Smooth muscle cell (in vitro differentiated cells): ENCODE data around the gene ABCC9. TPM values are rescaled to one million over a fixed set of nuclear protein-coding genes. Genes with fewer than 3 reads are reported as not detected.
A peak's percentile ranks its signal among the peaks of the same experiment; 100 is the strongest.

ENCODE experiments used
- DNase-seq: peaks from one replicate; lab custom pipeline; 2025; ENCODE audit not compliant: unreplicated experiment; lab: John Stamatoyannopoulos, UW
- H2AFZ ChIP-seq: fragments of 200-600 bp; sonication (generic); 2 replicates; pipeline ENCODE4 v1.6.0; 2016; ENCODE audit warnings: antibody characterized with exemption, low read depth, mild to moderate bottlenecking
- H3F3A ChIP-seq: fragments of 200-600 bp; sonication (generic); 2 replicates; pipeline ENCODE4 v1.6.0; 2017; ENCODE audit warnings: antibody characterized with exemption, low read depth
- H3K27ac ChIP-seq: fragments of 200-600 bp; sonication (generic); 2 replicates; pipeline ENCODE4 v1.5.1; 2016; ENCODE audit warnings: low read depth, mild to moderate bottlenecking
- H3K27me3 ChIP-seq: fragments of 200-600 bp; sonication (generic); 2 replicates; pipeline ENCODE4 v1.6.1; 2016; ENCODE audit warnings: low read depth, mild to moderate bottlenecking
- H3K36me3 ChIP-seq: fragments of 200-600 bp; sonication (generic); 2 replicates; pipeline ENCODE4 v1.5.1; 2016; ENCODE audit warnings: low read depth
- H3K4me1 ChIP-seq: fragments of 200-600 bp; sonication (generic); 2 replicates; pipeline ENCODE4 v1.5.1; 2016; ENCODE audit warnings: low read depth
- H3K4me2 ChIP-seq: fragments of 200-600 bp; sonication (generic); 2 replicates; pipeline ENCODE4 v1.6.0; 2016; ENCODE audit warnings: mild to moderate bottlenecking
- H3K4me3 ChIP-seq: fragments of 200-600 bp; sonication (generic); 2 replicates; pipeline ENCODE4 v1.5.1; 2016; ENCODE audit warnings: mild to moderate bottlenecking
- H3K79me2 ChIP-seq: fragments of 200-600 bp; sonication (generic); 2 replicates; pipeline ENCODE4 v1.6.0; 2016; ENCODE audit warnings: low read depth, mild to moderate bottlenecking
- H3K9ac ChIP-seq: fragments of 200-600 bp; sonication (generic); 2 replicates; pipeline ENCODE4 v1.6.0; 2016; ENCODE audit warnings: low read depth
- H3K9me3 ChIP-seq: fragments of 200-600 bp; sonication (generic); replicated peaks from 2 replicates; pipeline ENCODE4 v1.5.1; 2016; ENCODE audit warnings: low read depth
- H4K20me1 ChIP-seq: fragments of 200-600 bp; sonication (generic); 2 replicates; pipeline ENCODE4 v1.6.0; 2016; ENCODE audit warnings: low read depth
- CTCF ChIP-seq: fragments of 200-600 bp; sonication (generic); IDR thresholded peaks from 2 replicates; pipeline ENCODE4 v1.5.1; 2017; ENCODE audit warnings: borderline replicate concordance, mild to moderate bottlenecking, antibody characterized with exemption; ENCODE audit not compliant: insufficient read depth, poor library complexity, severe bottlenecking
- WGBS: methylation state at CpG from one replicate; pipeline ENCODE4 v1.1.7; 2016; ENCODE audit warnings: low lambda C conversion rate; 5-methylcytosine and 5-hydroxymethylcytosine counted together
- polyA plus RNA-seq: library from polyadenylated mRNA; unstranded; fragments of >200 nt; fragmentation: Nextera tagmentation; extraction: Ambion mirVana; gene quantifications from 2 replicates; pipeline ENCODE4 v1.2.1, GENCODE V29; 2016
- total RNA-seq: library from RNA; depleted of rRNA; stranded (reverse); fragments of >200 nt; gene quantifications from 2 replicates; pipeline ENCODE4 v1.2.3, GENCODE V29; 2014

ABCC9 gene
- total and polyA plus RNA-seq, 2 experiments from 2014 or later: 0.22 TPM; not detected in 1

DNA sequence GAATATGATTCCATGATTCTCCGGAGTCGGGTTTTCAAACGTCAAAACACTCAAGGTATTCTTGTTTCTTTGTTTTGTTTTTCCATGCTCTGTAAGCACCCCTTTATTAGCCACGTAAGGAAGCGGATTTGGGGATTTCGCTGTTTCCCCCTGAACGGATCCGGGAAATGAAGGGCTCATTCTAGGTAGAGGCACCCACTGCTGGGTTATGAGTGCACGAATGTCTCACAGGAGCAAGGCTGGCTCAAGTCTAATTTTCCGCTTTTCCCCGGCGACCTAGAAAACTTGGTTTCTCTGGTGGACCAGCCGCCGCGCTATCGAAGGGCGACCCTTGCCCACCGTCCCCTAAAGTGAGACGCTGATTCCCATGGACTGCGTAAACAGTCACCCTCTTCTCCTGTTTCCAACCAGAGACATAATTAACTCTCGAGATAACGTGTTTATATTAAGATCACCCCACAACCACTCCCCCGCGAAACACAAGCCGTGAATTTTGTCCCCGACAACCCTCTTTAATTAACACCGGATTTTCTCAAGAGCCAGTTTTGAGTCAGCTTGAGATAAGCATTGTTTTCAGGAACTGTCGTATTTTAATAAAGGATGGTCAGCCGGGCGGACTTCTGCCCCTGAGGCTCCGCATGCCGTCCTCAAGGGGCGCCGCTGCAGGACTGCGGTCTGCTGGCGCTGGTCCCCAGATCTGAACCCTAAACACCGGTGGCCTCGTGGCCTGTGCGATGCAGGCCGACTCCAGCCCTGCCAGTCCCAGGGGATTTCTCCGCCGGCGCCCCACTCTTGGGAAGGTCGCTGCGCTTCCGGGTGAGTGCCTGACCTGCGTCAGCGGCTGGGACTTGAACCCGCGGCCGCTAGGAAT, 515 bp upstream of the ABCC9 start:
- Histone ChIP-seq H3K4me3 (peak overlapping the region; percentile 55), H3F3A (no peaks in the 10 kb centered on the region), H3K79me2 (no peaks in the 10 kb centered on the region), H3K9ac (no peak overlapping the region), H3K27me3 (peaks cover 58% of the 10 kb centered on the region), H3K4me2 (peak overlapping the region; percentile 86), H3K9me3 (no peaks in the 10 kb centered on the region), H3K4me1 (peaks cover 6% of the 10 kb centered on the region), H3K27ac (no peak overlapping the region), H4K20me1 (no peaks in the 10 kb centered on the region), H3K36me3 (no peaks in the 10 kb centered on the region), H2AFZ (peak overlapping the region; percentile 78)
- no peak for DNase-seq
- 3% methylated on average over 51 of the region's 51 CpGs for WGBS
- TF ChIP-seq CTCF: peak; percentile 39

DNA sequence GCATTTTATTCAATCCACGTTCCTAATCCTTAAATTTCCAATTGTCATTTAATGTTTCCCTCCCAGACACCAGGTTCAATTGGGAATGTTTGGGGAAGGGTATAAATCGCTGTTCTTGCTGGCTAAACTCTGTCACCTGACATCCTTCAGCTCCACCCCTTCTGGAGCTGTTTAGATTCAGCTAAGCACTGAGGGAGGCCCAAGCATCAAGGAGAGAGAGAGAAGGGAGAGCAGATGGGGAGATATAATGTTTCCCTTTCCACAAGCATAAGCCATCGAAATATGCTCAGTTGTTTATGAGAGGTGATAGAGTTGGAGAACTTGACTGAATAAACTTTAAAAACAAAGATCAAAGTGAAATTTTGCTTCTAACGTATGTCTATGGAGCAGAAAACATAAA, 1.8 kb downstream of the ABCC9 start:
- WGBS: 80% methylated on average over 4 of the region's 4 CpGs

DNA sequence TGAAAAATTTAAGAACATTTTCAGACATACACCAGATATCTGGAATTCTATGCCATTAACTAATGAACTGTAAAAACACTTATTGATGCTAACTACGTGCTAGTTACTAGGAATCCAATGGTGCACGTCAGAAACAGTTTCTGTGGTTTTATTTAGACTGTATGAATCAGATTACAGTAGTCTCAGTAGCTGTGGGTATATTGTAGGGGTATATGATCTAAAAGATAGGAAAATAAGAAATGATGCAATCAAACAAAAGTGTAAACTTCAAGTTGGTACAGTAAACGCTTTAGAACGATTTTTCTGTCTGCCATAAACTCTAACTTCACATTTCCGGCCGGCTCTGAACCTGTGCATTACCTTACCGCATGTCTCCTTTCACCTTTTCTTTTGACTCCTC, 2.3 kb downstream of the ABCC9 start:
- H3K9me3 ChIP-seq: no peaks in the 10 kb centered on the region
- no peak for DNase-seq
- H3K27me3 ChIP-seq: peaks cover 58% of the 10 kb centered on the region
- H3K9ac ChIP-seq: no peak overlapping the region
- H3K79me2 ChIP-seq: no peaks in the 10 kb centered on the region
- no peak for TF ChIP-seq CTCF
- H3K36me3 ChIP-seq: no peaks in the 10 kb centered on the region
- no peaks in the 10 kb centered on the region for H3F3A ChIP-seq
- peaks cover 6% of the 10 kb centered on the region for H3K4me1 ChIP-seq
- H3K27ac ChIP-seq: no peak overlapping the region
- H3K4me2 ChIP-seq: no peak overlapping the region
- no peak overlapping the region for H3K4me3 ChIP-seq
- 91% methylated on average over 7 of the region's 7 CpGs for WGBS
- H2AFZ ChIP-seq: no peak overlapping the region
- no peaks in the 10 kb centered on the region for H4K20me1 ChIP-seq

More for the DNA sequence above, 1.8 kb downstream of the ABCC9 start:
- DNase-seq: no peak
- Histone ChIP-seq H3K4me1 (peaks cover 6% of the 10 kb centered on the region), H3K9me3 (no peaks in the 10 kb centered on the region), H3K79me2 (no peaks in the 10 kb centered on the region), H4K20me1 (no peaks in the 10 kb centered on the region), H3K9ac (no peak overlapping the region), H3K4me3 (no peak overlapping the region), H3K36me3 (no peaks in the 10 kb centered on the region), H3K4me2 (no peak overlapping the region), H3K27ac (no peak overlapping the region), H2AFZ (no peak overlapping the region), H3F3A (no peaks in the 10 kb centered on the region), H3K27me3 (peaks cover 58% of the 10 kb centered on the region)
- no peak for TF ChIP-seq CTCF
